ENCODE results near the gene CCDC181.
A peak's percentile ranks its signal among the peaks of the same experiment; 100 is the strongest.
"Not testable (repeated sequence)": the region's sequence is repeated elsewhere in the genome, so short reads cannot be mapped to it uniquely, and the experiment has no call there.

Gene CCDC181

GRCh38 chr1:169402578-169402977, 24.7 kb downstream of the CCDC181 start:
- not testable (repeated sequence) for DNase-seq (ENCODE audit: low read depth in 1 of 2, low spot score in 1 of 2)

DNA sequence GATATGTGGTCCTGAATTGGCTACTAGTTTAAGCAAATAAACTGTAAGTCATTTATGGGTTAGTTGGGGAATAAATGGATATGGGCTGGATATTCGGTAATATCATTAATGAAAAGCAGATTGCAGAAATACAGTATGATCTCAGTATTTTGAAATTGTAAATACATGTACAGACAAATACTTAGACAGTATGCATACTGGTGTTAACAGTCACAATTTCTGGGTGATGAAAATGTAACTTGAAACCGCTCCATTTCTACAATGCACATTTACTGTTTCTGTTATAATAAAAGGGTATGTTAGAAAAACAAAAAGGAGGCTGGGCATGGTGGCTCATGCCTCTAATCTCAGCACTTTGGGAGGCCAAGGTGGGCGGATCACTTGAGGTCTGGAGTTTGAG, 31.3 kb downstream of the CCDC181 start:
- DNase-seq (ENCODE audit: low read depth in 1 of 2, low spot score in 1 of 2), result no peak

GRCh38 chr1:169392406-169392805, 34.9 kb downstream of the CCDC181 start:
- DNase-seq (ENCODE audit: low read depth in 1 of 2, low spot score in 1 of 2), result no peak

DNA sequence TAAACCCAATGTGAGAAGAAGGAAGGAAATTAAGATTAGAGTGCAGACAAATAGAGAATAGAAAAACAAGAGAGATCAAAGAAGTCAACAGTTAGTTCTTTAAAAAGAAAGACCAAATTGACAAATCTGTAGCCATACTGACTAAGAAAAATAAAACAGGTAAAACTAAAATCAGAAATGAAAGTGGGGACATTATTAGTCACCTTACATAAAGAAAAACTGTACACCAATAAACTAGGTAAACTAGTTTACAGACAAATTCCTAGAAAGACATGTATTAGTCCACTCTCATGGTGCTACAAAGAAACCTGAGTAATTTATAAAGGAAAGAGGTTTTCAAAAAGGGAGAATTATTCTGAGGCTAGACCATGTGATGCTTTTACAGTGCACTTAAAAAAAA, 37.0 kb downstream of the CCDC181 start:
- no peak for DNase-seq (ENCODE audit: low read depth in 1 of 2, low spot score in 1 of 2)

DNA sequence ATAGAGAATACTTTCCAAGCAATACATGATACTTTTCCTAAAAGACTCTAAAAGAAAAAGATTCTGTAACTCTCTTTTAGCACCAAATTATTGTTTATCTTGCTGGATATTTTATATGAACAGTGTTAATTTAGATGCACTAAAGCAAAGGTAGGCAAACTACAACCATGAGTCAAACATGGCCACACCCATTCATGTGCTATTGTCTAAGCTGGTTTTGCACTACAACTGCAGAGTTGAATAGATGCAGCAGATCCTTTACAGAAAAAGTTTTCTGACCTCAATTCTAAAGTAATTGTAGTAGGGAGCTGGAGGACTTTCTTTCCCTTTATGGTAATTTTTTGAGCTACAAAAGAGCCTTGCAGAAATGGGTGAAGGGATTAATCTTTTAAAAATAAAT, 39.9 kb downstream of the CCDC181 start:
- DNase-seq (ENCODE audit: low read depth in 1 of 2, low spot score in 1 of 2), result no peak

- DNase-seq (ENCODE audit: low read depth in 1 of 2, low spot score in 1 of 2), result no peak
Measured at GRCh38 chr1:169383449-169383848, 43.8 kb downstream of the CCDC181 start.

DNA sequence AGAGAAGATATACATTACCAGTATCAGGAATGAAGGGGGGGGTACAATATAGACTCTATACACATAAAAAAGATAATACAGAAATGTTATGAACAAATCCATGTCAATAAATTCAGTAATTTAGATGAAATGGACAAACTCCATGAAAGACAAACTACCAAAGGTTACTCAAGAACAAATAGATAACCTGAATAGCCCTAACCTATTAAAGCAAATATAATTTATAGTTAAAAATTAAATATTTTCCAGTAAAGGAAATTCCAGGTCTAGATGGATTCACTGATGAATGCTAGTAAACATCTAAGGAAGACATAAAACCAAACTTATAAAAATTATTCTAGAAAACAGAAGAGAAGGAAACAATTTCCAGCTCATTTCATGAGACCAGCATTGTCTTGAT, 46.1 kb downstream of the CCDC181 start:
- no peak for DNase-seq (ENCODE audit: low read depth in 1 of 2, low spot score in 1 of 2)

- no peak for DNase-seq (ENCODE audit: low read depth in 1 of 2, low spot score in 1 of 2)
Measured at GRCh38 chr1:169371404-169371803, 55.9 kb downstream of the CCDC181 start.

- DNase-seq (ENCODE audit: low read depth in 1 of 2, low spot score in 1 of 2), result peak in 1 of 2 donors; percentile 1
Measured at GRCh38 chr1:169368406-169368769, 58.9 kb downstream of the CCDC181 start.

DNA sequence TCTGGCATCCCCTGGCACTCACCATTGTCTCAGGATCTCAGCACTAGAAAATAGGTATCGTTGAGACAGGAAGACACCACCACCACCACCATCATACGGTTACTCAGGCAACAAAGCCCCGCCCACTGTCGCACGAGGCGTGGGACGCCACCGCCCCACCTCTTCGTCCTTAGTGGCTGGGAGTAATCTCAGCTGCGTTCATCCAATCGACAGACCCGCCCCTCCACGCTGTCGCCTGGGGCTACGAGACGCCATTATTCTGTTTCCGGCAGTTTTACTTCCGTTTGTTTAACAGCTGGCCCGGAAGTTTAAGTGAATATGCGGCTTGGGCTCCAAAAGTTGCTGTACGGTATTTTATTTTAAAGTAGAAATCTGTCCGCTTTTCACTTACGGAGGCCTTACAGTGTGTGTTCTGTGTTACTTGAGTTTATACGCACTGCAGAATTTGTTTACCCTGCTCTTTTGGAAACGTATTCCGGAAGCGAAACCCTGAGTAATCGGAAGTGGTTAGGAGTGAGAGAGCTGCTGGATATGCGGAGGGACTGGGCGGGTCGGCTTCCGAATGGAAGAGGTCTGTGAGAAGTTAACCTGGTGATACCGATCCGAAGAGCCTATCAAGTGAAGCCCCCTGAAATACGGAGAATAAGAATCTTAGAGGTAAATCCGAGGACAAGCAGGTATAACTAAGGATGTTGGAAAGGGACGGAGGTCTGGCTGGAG, 59.4 kb downstream of the CCDC181 start, which contains the start of the genes BLZF1 and NME7:
Gene BLZF1 (plus strand): TSS at position 510 of the 720 bp plus-strand sequence. CDS start 1,328 bp downstream, outside the sequence.
Gene NME7 (minus strand): TSS at position 112 of the 720 bp plus-strand sequence. CDS start 87 bp downstream, at position 25.
- DNase-seq (ENCODE audit: low read depth in 1 of 2, low spot score in 1 of 2), result peak; percentile 95 to 97

DNA sequence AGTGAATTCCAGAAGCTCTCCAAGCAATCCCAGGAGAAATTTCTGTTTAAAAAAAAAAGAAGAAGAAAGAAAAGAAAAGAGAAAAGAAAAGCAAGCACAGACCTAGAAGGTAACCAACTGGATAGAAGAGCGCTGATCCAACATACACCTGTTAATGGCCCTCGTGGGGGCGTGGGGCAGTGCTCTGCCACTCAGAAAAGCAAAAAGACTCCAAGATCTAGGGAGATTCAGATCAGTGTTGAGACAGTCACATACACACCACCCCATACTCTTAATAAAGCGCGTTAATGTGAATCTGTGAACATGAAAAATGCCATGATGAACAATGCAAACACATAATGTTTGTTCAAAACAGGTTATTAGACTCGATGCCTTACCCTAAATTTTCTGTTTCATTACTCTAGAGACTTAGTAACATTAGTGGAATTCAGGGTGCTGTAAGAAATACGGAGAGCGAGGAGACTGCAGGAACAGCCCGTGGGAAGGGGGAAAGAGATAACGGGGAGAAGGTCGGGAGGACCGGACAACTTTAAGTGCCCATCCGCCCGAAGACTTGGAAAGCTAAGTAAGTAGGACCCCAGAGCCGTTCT, 60.1 kb downstream of the CCDC181 start:
- DNase-seq (ENCODE audit: low read depth in 1 of 2, low spot score in 1 of 2), result no peak

DNA sequence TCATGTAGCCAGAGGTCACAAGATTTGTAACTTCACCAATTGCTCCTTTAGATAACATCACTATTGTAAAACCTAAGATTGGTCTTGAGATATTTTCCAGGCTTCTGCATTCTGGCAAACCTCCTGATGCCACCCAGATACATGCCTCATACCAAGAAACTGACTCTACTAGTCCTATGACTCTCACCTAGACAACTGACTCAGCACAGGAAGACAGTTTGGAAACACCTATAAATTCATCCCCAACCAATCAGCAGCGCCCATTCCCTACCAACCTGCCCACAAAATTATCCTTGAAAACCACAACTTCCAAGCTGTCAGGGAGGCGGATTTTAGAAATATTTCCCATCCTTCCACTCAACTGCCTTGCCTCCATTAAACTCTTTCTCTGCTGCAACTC, 62.3 kb downstream of the CCDC181 start:
- no peak for DNase-seq (ENCODE audit: low read depth in 1 of 2, low spot score in 1 of 2)

DNA sequence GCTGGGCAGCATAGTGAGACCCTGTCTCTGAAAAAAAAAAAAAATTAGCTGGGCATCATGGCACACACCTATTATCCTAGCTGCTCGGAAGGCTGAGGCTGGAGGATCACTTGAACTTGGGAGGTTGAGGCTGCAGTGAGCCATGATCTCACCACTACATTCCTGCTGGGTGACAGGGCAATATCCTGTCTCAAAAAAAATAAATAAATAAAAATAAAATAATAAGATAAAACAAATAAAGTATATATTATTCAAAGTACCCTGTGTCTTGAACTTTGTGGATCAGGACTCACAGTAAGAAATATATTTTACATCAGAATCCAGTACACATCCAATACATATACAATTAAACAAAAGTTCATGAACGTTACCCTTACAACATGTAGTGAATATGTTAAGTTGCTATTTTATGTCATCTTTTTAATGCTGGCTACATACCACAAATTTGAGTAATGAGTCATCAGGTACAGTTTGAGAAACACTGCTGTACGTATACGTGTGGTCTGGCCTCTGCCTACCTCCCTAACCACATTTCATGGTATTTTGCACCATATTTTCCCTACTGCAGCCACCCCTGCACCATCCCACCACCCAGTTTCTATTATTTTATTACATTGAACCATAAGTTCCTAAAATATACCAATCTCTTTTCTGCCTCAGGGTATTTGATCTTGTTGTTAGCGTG, 64.1 kb downstream of the CCDC181 start:
- DNase-seq (ENCODE audit: low read depth in 1 of 2, low spot score in 1 of 2), result no peak

GRCh38 chr1:169361281-169361680, 66.0 kb downstream of the CCDC181 start:
- no peak for DNase-seq (ENCODE audit: low read depth in 1 of 2, low spot score in 1 of 2)

DNA sequence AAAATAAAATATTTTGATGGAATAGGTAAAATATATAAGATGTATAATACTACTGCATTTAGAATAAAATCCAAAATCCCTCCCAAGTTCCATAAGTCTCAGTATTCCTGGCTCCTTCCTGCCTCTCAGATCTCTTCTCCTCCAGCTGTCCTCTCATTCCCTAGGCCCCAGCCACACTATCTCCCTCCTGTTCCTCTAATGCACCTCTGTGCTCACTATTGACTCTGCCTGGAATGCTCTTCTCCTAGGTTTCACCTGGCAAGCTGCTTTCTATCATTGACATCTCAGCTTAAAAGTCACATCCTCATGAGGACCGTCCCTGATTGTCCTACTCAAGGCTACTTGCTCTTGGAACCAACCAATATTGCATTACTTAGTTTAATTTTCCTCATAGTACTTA, 66.9 kb downstream of the CCDC181 start:
- DNase-seq (ENCODE audit: low read depth in 1 of 2, low spot score in 1 of 2), result no peak

- no peak for DNase-seq (ENCODE audit: low read depth in 1 of 2, low spot score in 1 of 2)
Measured at GRCh38 chr1:169348383-169349036, 78.8 kb downstream of the CCDC181 start.

DNA sequence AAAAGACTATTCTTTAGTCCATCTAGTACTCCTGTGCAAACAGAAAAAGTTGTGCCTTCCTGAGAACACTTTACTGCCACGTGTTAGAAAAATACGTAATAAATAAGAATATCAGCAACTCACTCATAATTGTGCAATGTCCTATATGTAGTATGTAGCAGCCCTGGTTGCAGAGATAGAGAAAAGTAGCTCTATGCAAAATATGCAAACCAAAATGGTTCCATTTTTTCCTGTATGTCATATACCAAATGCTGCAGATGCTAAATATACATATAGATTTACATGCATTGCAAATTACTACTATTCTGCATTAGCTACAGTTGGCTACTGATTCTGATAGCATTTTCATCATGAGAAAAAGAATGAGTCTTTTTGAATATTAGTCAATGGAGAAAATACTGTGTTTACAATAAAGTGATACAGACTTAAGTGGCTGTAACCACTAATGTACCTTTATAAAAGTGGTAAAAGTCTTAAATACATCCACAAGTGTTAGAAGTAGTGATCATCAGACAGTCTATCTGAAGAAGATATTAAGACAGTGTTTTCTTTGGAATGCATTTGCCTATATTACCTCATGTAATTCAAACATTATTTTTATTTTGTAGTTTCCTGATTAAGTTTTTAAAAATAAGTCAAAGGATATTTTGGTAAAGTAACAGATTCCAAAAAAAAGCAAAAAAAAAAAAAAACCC, 79.4 kb downstream of the CCDC181 start:
- DNase-seq (ENCODE audit: low read depth in 1 of 2, low spot score in 1 of 2), result no peak

DNA sequence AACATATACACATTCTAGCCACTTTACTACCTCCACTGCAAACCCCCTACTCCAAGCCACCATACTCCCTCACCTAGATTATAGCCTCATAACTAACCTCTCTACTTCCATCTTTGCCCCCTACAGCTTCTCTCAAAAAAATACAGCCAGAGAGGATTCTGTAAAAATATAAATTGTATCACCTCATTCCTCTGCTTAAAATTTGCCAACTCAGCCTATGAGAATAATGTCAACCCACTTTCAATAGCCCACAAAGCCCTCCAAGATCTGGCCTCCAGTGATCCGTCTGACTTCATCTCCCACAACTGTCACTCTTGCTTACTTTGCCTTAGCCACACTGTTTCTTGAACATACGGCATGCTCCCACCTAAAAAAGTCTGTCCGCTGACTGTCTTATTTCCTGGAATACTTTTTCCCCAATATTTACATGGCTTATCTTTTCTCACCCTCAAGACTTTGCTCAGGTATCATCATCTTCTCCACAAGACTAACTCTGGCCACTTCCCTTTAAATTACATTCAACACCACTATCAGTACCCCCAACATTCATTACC, 81.2 kb downstream of the CCDC181 start:
- DNase-seq (ENCODE audit: low read depth in 1 of 2, low spot score in 1 of 2), result no peak

DNA sequence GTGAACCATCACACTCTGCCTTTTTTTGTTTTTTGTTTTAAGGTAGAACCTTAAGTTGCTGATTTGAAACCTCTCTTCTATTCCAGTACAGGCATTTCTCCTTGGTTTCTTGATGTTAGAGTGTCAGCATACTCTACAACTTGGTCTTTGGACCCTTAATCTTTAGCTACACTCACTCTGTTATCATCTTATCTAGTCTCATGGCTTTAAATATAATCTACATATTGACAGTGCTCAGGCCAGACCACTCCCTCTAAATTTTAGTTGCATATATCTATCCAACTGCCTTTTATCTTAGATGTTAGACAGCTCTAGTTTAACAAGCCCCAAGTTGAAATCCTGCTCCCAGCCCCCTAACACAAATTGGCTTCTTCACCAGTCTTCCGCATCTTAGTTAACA, 81.8 kb downstream of the CCDC181 start:
- no peak for DNase-seq (ENCODE audit: low read depth in 1 of 2, low spot score in 1 of 2)

Measured in stimulated activated CD4-positive, alpha-beta T cell treated with anti-CD3 and anti-CD28 coated beads, Interleukin-15, amount 100 ng/mL, for 1 hour (primary cell).